COLO668 (cell line): ENCODE measurements around the gene ITIH5.
"Not testable (repeated sequence)": the region's sequence is repeated elsewhere in the genome, so short reads cannot be mapped to it uniquely, and the experiment has no call there.

Experiments used
- DNase-seq: peaks from one replicate; lab custom pipeline; 2025; ENCODE audit not compliant: unreplicated experiment; lab: John Stamatoyannopoulos, UW

Gene ITIH5

GRCh38 chr10:7666253-7667023, at the start of gene ITIH5:
TSS of gene ITIH5 (minus strand) at chr10:7666966. CDS start at chr10:7666892, 74 bp downstream.
- DNase-seq, result no peak

- DNase-seq, result no peak
Measured at GRCh38 chr10:7715515-7715914, 48.7 kb upstream of the ITIH5 start.

- DNase-seq, result not testable (repeated sequence)
Measured at GRCh38 chr10:7711075-7711474, 44.3 kb upstream of the ITIH5 start.

GRCh38 chr10:7710446-7710845, 43.7 kb upstream of the ITIH5 start:
- DNase-seq, result no peak

- no peak for DNase-seq
Measured at GRCh38 chr10:7708832-7709231, 42.1 kb upstream of the ITIH5 start.

- DNase-seq, result no peak
Measured at GRCh38 chr10:7707858-7708622, 41.3 kb upstream of the ITIH5 start.

GRCh38 chr10:7707102-7707501, 40.3 kb upstream of the ITIH5 start:
- DNase-seq, result no peak

GRCh38 chr10:7706534-7707073, 39.8 kb upstream of the ITIH5 start:
- DNase-seq, result no peak

- DNase-seq, result no peak
Measured at GRCh38 chr10:7705341-7705740, 38.6 kb upstream of the ITIH5 start.

- no peak for DNase-seq
Measured at GRCh38 chr10:7704071-7705016, 37.6 kb upstream of the ITIH5 start.

GRCh38 chr10:7703140-7703539, 36.4 kb upstream of the ITIH5 start, which contains the start of gene ITIH2:
TSS of gene ITIH2 (plus strand) at chr10:7703316. CDS start at chr10:7703435, 119 bp downstream.
- no peak for DNase-seq

- no peak for DNase-seq
Measured at GRCh38 chr10:7702288-7702812, 35.6 kb upstream of the ITIH5 start.

- no peak for DNase-seq
Measured at GRCh38 chr10:7701158-7701742, 34.5 kb upstream of the ITIH5 start.

- no peak for DNase-seq
Measured at GRCh38 chr10:7700577-7701125, 33.9 kb upstream of the ITIH5 start.

GRCh38 chr10:7697426-7697825, 30.7 kb upstream of the ITIH5 start:
- DNase-seq, result no peak

- no peak for DNase-seq
Measured at GRCh38 chr10:7696545-7696944, 29.8 kb upstream of the ITIH5 start.

GRCh38 chr10:7693194-7693593, 26.4 kb upstream of the ITIH5 start:
- not testable (repeated sequence) for DNase-seq

- not testable (repeated sequence) for DNase-seq
Measured at GRCh38 chr10:7692368-7692767, 25.6 kb upstream of the ITIH5 start.

GRCh38 chr10:7690885-7691597, 24.3 kb upstream of the ITIH5 start:
- not testable (repeated sequence) for DNase-seq
